ENCODE results near the gene ZNF451.
A peak's percentile ranks its signal among the peaks of the same experiment; 100 is the strongest.
"Not testable (repeated sequence)": the region's sequence is repeated elsewhere in the genome, so short reads cannot be mapped to it uniquely, and the experiment has no call there.

ZNF451 gene

GRCh38 chr6:57087916-57088315 is 2.1 kb upstream of the ZNF451 start:
- no peak for DNase-seq (ENCODE audit: low read depth, low spot score)
- Histone ChIP-seq H3K9me3 (ENCODE audit: low read depth, low read length) (no peaks in the 10 kb centered on the region), H3K27ac (no peak overlapping the region), H3K36me3 (ENCODE audit: insufficient read depth, low read length) (peaks cover 16% of the 10 kb centered on the region), H3K4me3 (no peak overlapping the region), H3K9ac (ENCODE audit: insufficient read length) (no peak overlapping the region)
- TF ChIP-seq POLR2AphosphoS5 (IDR thresholded peaks at IDR 0.05; ENCODE audit: borderline replicate concordance, low read depth, low read length): no peak
- TF ChIP-seq FOXP2 (optimal IDR thresholded peaks at IDR 0.05; ENCODE audit: control extremely low read depth, extremely low read length, insufficient read depth): no peak
- TF ChIP-seq EZH2 (IDR thresholded peaks at IDR 0.05): no peak

GRCh38 chr6:57089265-57089664 is 723 bp upstream of the ZNF451 start:
- DNase-seq (ENCODE audit: low read depth, low spot score): no peak
- TF ChIP-seq FOXP2 (optimal IDR thresholded peaks at IDR 0.05; ENCODE audit: control extremely low read depth, extremely low read length, insufficient read depth): no peak
- no peak for TF ChIP-seq POLR2AphosphoS5 (IDR thresholded peaks at IDR 0.05; ENCODE audit: borderline replicate concordance, low read depth, low read length)
- no peak for TF ChIP-seq EZH2 (IDR thresholded peaks at IDR 0.05)
- peak overlapping the region; percentile 36 for H3K9ac ChIP-seq (ENCODE audit: insufficient read length)
- H3K27ac ChIP-seq: no peak overlapping the region
- no peaks in the 10 kb centered on the region for H3K9me3 ChIP-seq (ENCODE audit: low read depth, low read length)
- H3K4me3 ChIP-seq: peak overlapping the region; percentile 80
- peaks cover 26% of the 10 kb centered on the region for H3K36me3 ChIP-seq (ENCODE audit: insufficient read depth, low read length)

GRCh38 chr6:57090458-57091067 is 575 bp downstream of the ZNF451 start:
- H3K9me3 ChIP-seq (ENCODE audit: low read depth, low read length); H3K27ac ChIP-seq; H3K9ac ChIP-seq (ENCODE audit: insufficient read length); DNase-seq (ENCODE audit: low read depth, low spot score): not testable (repeated sequence)
- H3K4me3 ChIP-seq: peak overlapping the region; percentile 80; the same call in 1 of the 2 replicates
- H3K36me3 ChIP-seq (ENCODE audit: insufficient read depth, low read length): peaks cover 34% of the 10 kb centered on the region

- not testable (repeated sequence) for H3K27ac ChIP-seq; H3K9me3 ChIP-seq (ENCODE audit: low read depth, low read length); DNase-seq (ENCODE audit: low read depth, low spot score)
- peaks cover 37% of the 10 kb centered on the region for H3K36me3 ChIP-seq (ENCODE audit: insufficient read depth, low read length)
- H3K4me3 ChIP-seq: peak overlapping the region; percentile 69
- peak overlapping the region; percentile 68 for H3K9ac ChIP-seq (ENCODE audit: insufficient read length)
These were observed 1.4 kb downstream of the ZNF451 start for GRCh38 chr6:57091375-57091774.

- Histone ChIP-seq H3K27ac (no peak overlapping the region), H3K9me3 (ENCODE audit: low read depth, low read length) (no peaks in the 10 kb centered on the region), H3K36me3 (ENCODE audit: insufficient read depth, low read length) (peaks cover 66% of the 10 kb centered on the region), H3K4me3 (no peak overlapping the region), H3K9ac (ENCODE audit: insufficient read length) (no peak overlapping the region)
- TF ChIP-seq POLR2AphosphoS5 (IDR thresholded peaks at IDR 0.05; ENCODE audit: borderline replicate concordance, low read depth, low read length) (no peak), EZH2 (IDR thresholded peaks at IDR 0.05) (no peak), FOXP2 (optimal IDR thresholded peaks at IDR 0.05; ENCODE audit: control extremely low read depth, extremely low read length, insufficient read depth) (no peak)
- no peak for DNase-seq (ENCODE audit: low read depth, low spot score)
These were observed 4.7 kb downstream of the ZNF451 start for GRCh38 chr6:57094689-57095088.

GRCh38 chr6:57097596-57097995 is 7.6 kb downstream of the ZNF451 start:
- Histone ChIP-seq H3K4me3 (no peak overlapping the region), H3K9ac (ENCODE audit: insufficient read length) (no peak overlapping the region), H3K36me3 (ENCODE audit: insufficient read depth, low read length) (peaks cover 82% of the 10 kb centered on the region), H3K9me3 (ENCODE audit: low read depth, low read length) (no peaks in the 10 kb centered on the region), H3K27ac (no peak overlapping the region)
- no peak for DNase-seq (ENCODE audit: low read depth, low spot score)
- no peak for TF ChIP-seq POLR2AphosphoS5 (IDR thresholded peaks at IDR 0.05; ENCODE audit: borderline replicate concordance, low read depth, low read length)
- TF ChIP-seq EZH2 (IDR thresholded peaks at IDR 0.05): no peak
- TF ChIP-seq FOXP2 (optimal IDR thresholded peaks at IDR 0.05; ENCODE audit: control extremely low read depth, extremely low read length, insufficient read depth): no peak

- no peak for DNase-seq (ENCODE audit: low read depth, low spot score)
- Histone ChIP-seq H3K27ac (no peak overlapping the region), H3K9ac (ENCODE audit: insufficient read length) (no peak overlapping the region), H3K4me3 (no peak overlapping the region), H3K36me3 (ENCODE audit: insufficient read depth, low read length) (peaks cover 87% of the 10 kb centered on the region), H3K9me3 (ENCODE audit: low read depth, low read length) (no peaks in the 10 kb centered on the region)
- no peak for TF ChIP-seq POLR2AphosphoS5 (IDR thresholded peaks at IDR 0.05; ENCODE audit: borderline replicate concordance, low read depth, low read length)
- TF ChIP-seq EZH2 (IDR thresholded peaks at IDR 0.05): no peak
- no peak for TF ChIP-seq FOXP2 (optimal IDR thresholded peaks at IDR 0.05; ENCODE audit: control extremely low read depth, extremely low read length, insufficient read depth)
These were observed 13.0 kb downstream of the ZNF451 start for GRCh38 chr6:57102976-57103375.

- Histone ChIP-seq H3K27ac (no peak overlapping the region), H3K36me3 (ENCODE audit: insufficient read depth, low read length) (peaks cover 86% of the 10 kb centered on the region), H3K9ac (ENCODE audit: insufficient read length) (no peak overlapping the region), H3K9me3 (ENCODE audit: low read depth, low read length) (no peaks in the 10 kb centered on the region), H3K4me3 (no peak overlapping the region)
- DNase-seq (ENCODE audit: low read depth, low spot score): no peak
- no peak for TF ChIP-seq EZH2 (IDR thresholded peaks at IDR 0.05)
- no peak for TF ChIP-seq FOXP2 (optimal IDR thresholded peaks at IDR 0.05; ENCODE audit: control extremely low read depth, extremely low read length, insufficient read depth)
- TF ChIP-seq POLR2AphosphoS5 (IDR thresholded peaks at IDR 0.05; ENCODE audit: borderline replicate concordance, low read depth, low read length): no peak
These were observed 14.3 kb downstream of the ZNF451 start for GRCh38 chr6:57104336-57104735.

GRCh38 chr6:57106990-57107389 is 17.0 kb downstream of the ZNF451 start:
- no peak for DNase-seq (ENCODE audit: low read depth, low spot score)
- Histone ChIP-seq H3K27ac (no peak overlapping the region), H3K36me3 (ENCODE audit: insufficient read depth, low read length) (peaks cover 59% of the 10 kb centered on the region), H3K4me3 (no peak overlapping the region), H3K9ac (ENCODE audit: insufficient read length) (no peak overlapping the region), H3K9me3 (ENCODE audit: low read depth, low read length) (no peaks in the 10 kb centered on the region)
- no peak for TF ChIP-seq POLR2AphosphoS5 (IDR thresholded peaks at IDR 0.05; ENCODE audit: borderline replicate concordance, low read depth, low read length)
- no peak for TF ChIP-seq FOXP2 (optimal IDR thresholded peaks at IDR 0.05; ENCODE audit: control extremely low read depth, extremely low read length, insufficient read depth)
- TF ChIP-seq EZH2 (IDR thresholded peaks at IDR 0.05): no peak
